ENCODE data around the gene MARCHF11.

GRCh38 chr5:16025681-16026080, 153.9 kb downstream of the MARCHF11 start:
- TF ChIP-seq CTCF (conservative IDR thresholded peaks at IDR 0.05 in 1 of 2, IDR thresholded peaks at IDR 0.05 in 1 of 2; ENCODE audit: extremely low read depth in 1 of 2, insufficient read depth in 1 of 2, low read depth in 1 of 2, low read length in 2 of 2) = no peak
- TF ChIP-seq EZH2 (IDR thresholded peaks at IDR 0.05; ENCODE audit: borderline replicate concordance, low read length) = no peak
